ENCODE measurements around the gene WDFY2.

- TF ChIP-seq EZH2 (IDR thresholded peaks at IDR 0.05; ENCODE audit: low read depth, unreplicated experiment) (no peak), CTCF (conservative IDR thresholded peaks at IDR 0.05; ENCODE audit: low read depth in 2 of 2) (no peak)
Measured at GRCh38 chr13:51697855-51698254, 113.6 kb downstream of the WDFY2 start.
